LHCN-M2 (cell line): ENCODE data around the gene PDAP1. TPM values are rescaled to one million over a fixed set of nuclear protein-coding genes. Genes with fewer than 3 reads are reported as not detected.

Source experiments
- DNase-seq: peaks from one replicate; pipeline ENCODE4 v3.0.0-alpha.2; 2012; ENCODE audit warnings: low read depth
- total RNA-seq: library from RNA; depleted of rRNA; stranded (reverse); fragments of >200 nt; gene quantifications from 2 replicates; pipeline ENCODE4 v1.2.3, GENCODE V29; 2014

PDAP1 gene
- total RNA-seq, 1 experiment from 2014 or later = 233 TPM

DNA sequence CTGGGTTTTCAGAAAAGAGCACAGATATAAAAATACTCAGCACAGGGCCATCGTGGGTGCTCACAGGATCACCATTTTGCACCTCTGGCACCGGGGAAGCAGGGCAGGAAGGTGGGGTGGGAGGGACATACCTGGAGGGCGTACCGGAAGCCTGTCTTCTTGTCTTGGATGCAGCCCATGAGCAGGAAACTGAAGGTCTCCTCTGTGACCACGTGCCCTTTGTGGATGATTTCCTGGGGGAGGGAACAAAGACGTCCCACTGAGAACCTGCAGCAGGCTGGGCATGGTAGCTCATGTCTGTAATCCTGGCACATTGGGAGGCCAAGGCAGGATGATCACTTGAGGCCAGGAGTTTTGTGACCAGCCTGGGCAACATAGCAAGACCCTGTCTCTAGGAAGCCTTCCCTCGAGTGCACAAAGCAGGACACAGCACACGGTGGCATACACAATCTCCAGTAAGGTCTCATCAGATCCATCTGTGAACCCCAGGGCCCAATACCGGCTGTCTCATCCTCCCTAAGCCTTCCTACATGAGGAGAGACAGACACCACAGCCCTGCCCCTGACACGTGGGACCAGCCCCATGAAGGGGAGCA, 20.7 kb upstream of the PDAP1 start:
- DNase-seq = no peak

DNA sequence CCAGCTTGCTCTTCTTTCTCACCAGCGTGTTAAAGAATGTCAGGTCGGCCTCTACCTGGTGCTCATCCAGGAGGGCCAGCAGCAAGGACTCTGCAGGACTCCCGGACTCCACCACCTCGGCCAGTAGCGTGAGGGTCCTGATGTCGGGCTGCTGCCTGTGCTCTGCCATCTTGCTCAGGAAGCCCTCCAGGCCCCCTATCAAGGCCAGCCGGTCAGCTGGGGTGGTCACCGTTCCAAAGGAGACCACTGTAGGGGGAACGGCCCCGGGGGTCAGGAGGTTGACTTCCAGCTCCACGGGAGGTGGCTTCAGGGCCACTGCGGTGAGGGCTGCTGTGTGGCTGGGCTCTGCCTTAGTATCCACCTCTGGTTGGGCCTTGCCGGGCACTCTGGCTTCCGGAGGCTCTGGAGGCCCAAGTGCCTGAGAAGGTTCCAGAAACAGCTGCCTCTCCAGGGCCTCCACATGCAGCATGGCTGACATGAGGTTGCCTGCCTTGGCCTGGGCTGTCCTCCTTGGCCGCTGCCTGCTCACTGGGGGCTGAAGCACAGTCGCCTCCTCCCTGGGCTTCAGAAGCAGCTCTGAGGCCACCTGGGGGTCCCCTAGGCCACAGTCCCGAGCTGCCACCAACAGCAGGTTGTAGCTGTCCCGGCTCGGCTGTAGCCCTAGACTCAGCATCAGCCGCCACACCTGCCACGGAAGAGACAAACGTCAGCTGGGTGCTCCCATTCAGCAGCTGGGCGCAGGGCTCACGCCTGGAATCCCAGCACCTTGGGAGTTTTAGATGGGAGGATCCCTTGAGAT, 16.7 kb upstream of the PDAP1 start:
- DNase-seq = no peak

DNA sequence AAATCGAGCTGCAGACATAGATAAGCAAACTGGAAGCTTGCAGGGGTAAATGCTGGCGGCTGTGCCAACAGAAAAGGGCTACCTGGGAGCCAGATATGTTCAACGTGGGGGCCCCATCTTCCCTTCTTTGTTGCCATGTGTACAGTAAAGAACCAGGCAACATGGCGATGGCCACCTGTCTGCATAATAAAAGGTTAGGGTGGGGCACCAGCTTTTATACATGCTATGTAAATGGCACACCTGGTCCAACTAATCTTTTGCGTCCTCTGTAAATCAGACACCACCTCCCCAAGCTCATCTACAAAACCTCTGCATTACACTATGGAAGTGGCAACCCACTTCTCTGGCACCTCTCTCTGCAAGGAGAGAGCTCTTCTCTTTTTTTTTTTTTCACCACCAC, 14.2 kb upstream of the PDAP1 start:
- no peak for DNase-seq

DNA sequence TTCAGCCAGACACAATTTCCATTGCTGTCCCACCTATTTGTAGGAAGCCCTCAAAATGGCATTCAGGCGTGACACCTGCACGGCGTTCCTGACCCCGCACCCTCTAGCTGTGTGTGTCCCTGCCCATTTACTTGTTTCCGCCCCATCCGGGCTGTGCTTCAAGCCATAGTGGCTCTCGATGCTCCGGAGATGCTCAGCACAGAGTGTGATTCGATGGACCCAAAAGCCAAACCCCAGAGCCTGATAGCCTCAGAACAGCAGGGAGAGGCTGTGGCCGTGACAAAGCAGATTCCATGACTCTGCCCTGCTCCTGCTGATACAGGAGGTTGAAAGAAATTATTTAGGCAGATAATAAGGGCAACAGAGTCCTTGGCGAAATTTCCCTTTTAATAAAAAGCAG, 13.8 kb upstream of the PDAP1 start:
- DNase-seq = no peak

DNA sequence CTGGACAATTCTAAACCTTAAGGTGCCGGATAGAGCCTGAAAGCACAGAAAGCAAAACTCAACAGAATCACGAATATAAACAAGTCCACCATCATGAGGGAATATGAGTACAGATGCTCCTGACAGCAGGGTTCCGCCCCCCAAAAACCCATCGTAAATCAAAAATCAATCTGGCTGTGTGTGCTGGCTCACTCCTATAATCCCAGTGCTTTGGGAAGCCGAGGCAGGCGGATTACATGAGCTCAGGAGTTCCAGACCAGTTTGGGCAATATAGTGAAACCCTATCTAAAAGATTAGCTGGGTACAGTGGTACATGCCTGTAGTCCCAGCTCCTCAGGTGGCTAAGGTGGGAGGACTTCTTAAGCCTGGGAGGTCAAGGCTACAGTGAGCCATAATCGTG, 12.6 kb upstream of the PDAP1 start:
- no peak for DNase-seq

DNA sequence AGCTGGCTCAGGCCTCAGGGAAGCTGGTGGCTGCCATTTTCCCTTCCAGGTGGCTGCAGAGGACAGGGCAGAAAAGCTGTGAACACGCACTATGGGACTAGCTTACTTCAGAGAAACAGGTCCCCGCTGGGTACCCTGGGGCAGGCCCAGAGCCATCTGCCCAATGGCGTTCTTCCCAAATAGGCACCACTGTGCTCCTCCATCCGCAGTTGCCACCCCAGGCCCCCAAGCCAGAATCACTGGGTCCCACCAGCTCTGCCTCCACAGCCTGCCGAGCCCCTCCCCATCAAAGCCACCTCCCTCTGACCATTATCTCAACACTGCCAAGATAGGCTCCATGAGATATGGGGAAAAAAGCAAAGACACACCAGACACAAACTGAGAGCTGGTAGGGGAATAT, 11.8 kb upstream of the PDAP1 start:
- DNase-seq = no peak

DNA sequence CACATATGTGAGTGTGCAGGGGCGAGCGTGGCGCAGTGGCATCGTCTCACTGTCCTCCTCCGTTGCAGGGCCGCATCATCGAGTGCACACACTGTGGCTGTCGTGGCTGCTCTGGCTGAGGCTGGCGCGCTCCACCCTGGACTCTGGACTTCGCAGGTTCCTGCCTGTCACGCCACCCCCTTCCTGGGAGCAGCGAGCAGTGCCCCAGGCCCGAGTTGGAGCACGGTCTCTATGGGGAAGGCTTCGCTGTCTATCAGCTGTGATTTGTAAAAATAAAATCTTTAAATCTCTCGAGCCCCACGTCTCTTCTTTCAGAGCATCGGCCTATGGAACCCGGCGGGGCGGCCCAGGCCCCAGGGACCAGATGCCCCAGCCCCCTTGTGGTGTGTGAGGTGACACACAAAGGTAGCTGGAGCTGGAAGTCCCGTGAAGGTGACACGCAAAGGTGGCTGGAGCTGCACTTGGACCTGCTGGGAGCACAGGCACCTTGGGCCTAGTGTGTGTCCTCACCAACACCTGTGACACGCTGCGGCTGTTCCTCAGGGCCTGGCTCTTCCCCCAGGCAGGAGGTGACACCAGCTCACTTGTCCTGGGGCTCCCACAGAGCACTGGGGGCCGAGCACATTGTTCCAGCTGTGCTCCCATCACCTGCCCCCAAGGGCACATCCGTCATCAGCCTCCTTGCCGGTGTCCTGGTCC, 11.1 kb upstream of the PDAP1 start:
- no peak for DNase-seq

DNA sequence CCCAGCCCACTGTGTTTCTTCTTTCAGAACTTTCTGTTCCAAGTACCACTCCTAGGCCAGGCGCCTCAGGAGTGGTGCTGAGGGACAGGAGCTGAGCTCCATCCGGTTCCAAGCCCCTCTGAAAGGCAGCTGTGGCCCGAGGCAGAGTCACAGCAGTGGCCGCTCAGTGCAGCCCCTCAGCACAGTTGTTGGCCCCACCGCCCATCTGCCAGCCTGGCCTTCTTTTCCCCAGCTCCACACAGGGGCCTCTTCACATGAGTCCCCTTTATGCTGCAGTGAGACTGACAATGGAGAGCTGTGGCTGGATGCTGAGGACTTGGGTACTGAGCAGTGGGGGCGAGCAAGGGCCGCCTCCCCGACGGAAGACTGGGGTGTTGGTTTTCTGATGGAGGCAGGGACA, 9.9 kb upstream of the PDAP1 start:
- DNase-seq = no peak

DNA sequence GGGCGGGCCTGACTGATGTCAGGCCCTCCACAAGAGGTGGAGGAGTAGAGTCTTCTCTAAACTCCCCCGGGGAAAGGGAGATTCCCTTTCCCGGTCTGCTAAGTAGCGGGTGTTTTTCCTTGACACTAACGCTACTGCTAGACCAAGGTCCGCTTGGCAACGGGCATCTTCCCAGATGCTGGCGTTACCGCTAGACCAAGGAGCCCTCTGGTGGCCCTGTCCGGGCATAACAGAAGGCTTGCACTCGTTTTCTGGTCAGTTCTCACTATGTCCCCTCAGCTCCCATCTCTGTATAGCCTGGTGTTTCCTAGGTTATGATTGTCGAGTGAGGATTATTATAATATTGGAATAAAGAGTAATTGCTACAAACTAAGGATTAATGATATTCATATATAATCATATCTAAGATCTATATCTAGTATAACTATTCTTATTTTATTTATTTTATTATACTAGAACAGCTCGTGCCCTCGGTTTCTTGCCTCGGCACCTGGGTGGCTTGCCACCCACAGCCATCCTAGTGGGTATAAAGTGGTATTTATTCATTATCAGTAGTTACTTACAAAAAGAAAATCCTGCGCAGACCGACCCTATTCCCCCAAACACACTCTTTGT, 7.2 kb upstream of the PDAP1 start:
- peak; percentile 63 for DNase-seq

DNA sequence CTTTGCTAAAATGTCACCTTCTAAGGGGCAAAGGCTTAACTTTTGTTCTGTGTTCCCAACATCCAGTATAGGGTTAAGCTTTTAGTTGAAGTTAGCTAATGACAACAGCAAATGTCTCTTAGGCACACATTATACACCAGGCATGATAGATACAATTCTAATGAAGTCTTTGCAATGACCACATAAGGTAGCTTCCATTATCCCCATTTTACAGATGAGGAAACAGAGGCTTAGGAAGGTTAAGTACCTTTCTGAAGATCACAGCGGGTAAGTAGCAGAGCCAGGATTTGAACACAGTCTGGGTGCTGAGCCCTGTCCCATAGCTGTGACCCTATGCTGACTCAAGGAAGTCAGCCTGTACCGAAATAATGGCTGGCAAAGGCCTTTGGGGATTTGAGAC, 2.2 kb upstream of the PDAP1 start:
- DNase-seq = no peak

DNA sequence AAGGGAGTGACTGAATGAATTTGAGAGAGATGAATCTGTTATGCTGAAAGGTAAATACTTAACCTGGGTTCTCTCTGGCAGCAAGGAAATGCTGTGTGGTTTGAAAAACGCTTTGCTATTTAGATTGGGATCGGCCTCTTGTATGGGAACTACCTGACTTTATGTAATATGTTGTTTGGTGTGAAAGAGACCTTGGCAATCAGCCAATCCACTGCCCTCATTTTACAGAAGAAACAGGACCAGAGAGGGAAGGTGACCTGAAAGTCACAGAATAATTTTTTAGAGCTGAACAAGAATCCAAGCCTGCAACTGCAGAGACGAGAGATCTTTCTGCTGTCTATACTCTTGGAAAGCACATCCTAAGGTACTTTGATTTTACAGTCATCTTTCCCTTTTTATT, 1.4 kb upstream of the PDAP1 start:
- DNase-seq = no peak

DNA sequence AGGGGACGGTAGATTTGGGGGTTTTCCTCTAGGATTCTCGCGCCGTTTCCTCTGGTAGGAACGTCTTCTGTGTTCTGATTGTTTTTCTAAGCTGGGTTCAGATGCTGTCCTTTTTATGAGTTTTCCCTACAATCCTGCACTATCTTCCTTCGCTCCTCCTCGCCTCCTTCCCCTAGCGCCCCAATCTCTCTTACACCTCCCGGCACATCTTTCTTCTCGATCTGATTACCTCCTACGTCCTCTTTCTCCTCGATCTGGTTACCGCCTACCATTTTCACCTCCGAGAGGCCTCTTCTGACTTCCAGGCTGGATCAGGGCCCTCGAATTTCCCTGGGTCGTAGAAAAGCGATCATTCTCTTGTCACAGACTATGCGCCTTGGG, 785 bp upstream of the PDAP1 start:
- DNase-seq = no peak

DNA sequence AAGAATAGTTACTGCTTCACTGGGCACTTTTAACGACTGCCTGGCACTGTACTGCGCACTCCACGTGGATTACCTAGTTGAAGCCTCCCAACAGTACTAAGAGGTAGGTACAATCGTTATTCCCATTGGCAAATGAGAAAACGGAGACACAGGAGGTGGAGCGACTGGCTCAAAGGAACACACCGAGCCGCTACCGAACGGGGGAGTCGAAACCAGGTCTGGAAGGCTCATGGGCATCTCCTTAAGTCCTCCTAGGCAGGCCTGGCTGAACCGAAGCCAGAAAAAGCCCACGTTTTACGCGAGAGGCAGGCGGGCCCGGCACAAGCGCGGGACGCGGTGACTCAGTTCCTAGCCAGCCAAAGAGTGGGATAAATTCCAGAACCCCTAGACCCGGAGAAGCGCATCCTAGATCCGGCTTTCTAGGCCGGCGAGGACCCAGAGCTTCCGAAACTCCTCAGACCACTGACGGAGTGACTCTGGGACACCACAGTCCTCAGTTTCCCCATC, 472 bp downstream of the PDAP1 start:
- DNase-seq = peak; percentile 70

DNA sequence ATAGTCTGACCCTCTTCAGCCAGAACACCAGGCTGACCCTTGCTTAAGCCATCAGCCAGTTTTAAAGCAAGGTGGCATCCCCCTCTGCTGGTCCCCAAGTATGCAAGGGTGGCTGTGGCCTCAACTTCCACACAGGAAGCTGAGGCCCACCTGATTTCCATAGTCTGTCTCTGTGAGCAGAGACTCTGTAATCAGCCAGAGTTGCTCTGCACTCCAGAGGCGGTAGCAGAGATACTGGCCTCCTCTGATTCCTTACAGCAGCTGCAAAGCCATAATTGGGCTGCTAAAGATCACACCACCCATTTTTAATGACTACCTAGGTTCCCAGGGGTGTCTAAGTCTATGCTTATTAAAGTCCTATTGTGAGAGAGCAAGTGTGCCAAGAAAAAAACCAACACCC, 1.8 kb downstream of the PDAP1 start:
- DNase-seq = no peak

DNA sequence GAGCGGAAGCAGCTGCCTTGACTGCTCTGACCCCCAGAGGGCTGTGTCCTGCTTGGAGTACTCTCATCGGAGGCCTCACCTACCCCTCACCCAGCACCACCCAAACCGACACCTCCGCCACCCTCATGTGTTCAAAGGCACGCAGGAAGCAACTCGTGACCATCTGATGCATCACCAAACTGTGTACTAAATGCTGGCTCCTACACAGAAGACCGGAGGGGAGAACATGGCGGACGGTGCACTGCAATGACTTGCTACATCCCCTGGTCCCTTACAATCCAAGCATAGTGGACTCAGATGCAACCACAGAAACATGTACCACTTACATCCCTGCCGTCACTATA, 3.4 kb downstream of the PDAP1 start:
- DNase-seq = no peak

DNA sequence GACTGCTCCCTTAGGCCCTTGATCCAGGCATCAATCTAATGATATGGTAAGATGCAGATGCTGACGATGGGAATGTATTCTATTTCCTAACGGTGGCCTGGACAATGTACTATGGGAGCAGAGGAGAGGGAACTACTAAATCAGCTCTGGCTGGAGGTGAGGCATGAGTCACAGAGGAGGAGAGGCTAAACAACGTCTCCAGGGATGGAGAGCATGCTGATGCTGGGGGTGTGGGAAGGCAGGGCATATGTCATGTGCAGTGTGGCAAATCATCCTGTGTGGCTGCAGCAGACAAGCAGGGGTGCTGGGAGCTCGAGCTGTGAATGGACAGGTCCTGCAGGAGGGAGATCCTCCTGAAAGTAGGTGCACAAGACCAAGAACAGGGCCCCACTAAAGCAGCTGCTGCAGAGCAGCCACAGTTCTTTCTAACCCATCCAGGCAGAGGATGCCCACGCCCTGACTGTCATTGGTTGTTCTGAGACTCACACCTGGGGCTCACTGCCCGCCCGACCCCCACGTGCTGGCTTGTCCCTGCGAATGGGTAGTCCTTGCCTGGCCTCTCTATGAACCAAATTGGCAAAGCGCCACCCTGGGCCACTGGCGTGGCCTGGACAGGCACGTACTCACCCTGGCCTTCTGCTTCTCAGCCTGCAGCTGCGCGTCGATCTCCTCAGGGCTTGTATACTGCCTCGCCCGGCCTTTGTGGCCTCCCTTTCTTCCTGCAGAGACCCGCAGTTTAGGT, 4.0 kb downstream of the PDAP1 start:
- DNase-seq = peak; percentile 70

DNA sequence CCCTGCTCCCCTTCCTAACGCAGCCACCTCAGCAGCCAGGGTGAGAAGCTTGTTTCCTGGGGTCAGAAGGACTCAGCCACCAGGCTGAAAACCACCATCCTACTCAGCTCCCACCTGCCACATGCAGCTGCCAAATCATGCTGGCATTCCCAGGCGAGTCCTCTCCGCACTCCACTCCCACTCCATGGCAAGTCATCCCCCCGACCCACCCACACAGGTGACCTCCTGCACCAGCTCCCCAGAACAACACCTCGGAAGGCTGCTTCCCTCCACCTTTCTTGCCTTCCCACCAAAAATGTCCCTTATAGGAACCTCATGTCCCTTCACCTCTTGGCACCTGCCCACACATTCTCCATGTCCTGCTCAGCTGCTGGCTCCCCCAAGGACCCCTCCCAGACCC, 4.6 kb downstream of the PDAP1 start:
- DNase-seq = no peak

DNA sequence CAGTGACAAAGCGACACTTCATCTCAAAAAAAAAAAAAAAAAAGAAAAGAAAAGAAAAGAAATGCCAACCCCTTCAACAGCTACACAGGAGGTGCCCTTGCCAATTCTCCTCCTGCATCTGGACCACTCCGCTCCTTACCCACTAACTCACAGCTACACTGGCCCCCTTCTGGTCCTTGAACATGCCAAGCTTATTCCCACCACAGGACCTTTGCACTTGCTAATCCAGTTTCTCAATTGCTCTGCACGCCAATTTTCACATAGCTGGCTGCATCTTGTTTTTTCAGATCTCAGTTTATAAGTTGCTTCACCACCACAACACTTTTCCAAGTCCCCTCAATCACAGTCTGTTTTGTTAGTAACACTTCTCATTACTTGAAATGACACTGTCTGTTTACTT, 5.5 kb downstream of the PDAP1 start:
- DNase-seq = no peak

DNA sequence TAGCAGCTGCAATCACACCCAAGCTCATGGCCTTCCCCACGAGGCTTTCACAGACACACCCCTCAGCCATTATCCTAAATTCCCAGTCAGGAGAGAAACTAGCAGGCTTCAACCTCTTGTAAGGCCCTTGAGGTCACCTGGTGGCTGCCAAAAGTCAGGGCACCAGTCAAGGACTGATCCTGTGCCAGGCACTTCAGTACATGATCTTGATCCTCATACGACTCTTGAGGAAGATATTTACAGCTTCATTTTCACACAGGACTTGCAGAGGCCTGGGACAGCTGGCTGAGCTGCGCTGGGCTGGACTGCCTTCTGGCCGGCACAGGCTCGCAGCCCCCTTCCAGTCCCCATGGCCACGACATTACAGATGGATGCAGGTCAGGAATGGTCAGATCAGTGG, 8.8 kb downstream of the PDAP1 start:
- DNase-seq = no peak

DNA sequence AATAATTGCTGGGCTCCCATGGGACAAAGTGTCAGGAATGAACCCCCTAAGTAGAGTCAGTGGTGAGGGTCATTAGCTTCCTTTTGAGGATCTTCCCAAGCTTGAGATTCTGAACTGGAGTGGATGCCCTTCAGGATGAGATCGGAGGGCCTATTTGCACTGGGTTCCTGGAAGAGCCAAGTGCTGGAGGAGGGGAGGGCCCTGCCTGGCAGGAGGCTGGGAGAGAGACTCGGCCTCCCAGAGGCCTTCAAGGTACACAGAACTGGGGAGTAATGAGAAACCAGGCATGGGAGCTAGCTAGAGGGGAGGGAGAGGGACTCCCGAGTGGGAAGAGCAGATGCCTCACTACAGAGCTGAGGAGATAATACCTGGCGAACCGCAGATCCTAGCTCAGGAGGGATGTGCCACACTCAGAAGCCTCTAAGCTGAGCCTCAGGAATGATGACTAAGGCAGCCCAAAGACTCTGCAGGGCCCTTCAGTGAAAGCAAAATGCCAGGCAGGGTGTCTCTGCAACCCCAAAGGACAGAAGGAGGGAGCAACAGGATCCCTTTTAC, 9.4 kb downstream of the PDAP1 start:
- DNase-seq = no peak

DNA sequence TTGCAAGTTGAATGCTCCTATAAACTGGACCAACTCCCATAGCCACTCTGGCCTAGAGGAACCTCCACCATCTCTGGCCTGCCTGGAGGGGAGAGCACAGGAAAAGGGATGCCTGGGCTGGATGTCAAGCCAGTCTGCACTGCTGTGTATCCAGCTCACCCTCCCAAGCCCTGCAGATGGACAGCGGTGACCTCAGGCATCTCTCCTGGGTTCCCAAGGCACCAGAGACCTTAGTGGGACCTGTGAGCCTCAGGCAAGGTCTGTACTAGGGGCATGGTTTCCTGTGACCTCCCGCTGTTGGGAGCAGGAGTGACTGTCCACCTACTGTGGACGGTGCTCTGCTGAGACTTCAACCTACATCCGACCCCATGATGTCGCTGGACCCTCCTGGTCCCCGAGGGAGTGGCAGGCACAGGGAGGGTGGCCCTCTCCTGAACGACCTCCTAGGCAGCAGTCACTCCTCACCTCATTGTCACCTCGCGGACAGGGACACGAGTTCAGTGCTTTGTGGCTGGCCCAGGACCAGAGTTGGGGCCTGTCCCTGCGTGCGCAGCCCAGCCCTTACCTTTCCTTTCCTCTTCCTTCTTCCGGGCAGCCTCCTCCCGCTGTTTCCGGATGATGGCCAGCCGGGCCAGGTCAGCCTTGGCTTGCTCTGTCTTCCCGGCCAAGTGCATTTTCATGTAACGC, 11.0 kb downstream of the PDAP1 start:
- no peak for DNase-seq
